Activated CD4-positive, alpha-beta T cell treated with anti-CD3 and anti-CD28 coated beads, Interleukin-2, amount 50 U/mL, for 1 hour (primary cell): ENCODE measurements around the gene FAM120AOS.

Source experiments
- DNase-seq: peaks from one replicate; pipeline ENCODE4 v3.0.0-alpha.2; 2020

The FAM120AOS gene

GRCh38 chr9:93453047-93453914, at the start of gene FAM120AOS:
Gene FAM120AOS, minus strand, starts transcription at chr9:93453581. Its CDS starts 872 bp downstream, at chr9:93452709.
- peak; percentile 77 for DNase-seq

- DNase-seq, result no peak
Measured at GRCh38 chr9:93501406-93501805, 48.0 kb upstream of the FAM120AOS start.

- no peak for DNase-seq
Measured at GRCh38 chr9:93500571-93501298, 47.4 kb upstream of the FAM120AOS start.

- no peak for DNase-seq
Measured at GRCh38 chr9:93496285-93496684, 42.9 kb upstream of the FAM120AOS start.

GRCh38 chr9:93493949-93494348, 40.6 kb upstream of the FAM120AOS start:
- no peak for DNase-seq

GRCh38 chr9:93492327-93492726, 38.9 kb upstream of the FAM120AOS start:
- DNase-seq, result no peak

- no peak for DNase-seq
Measured at GRCh38 chr9:93491593-93492232, 38.3 kb upstream of the FAM120AOS start.

GRCh38 chr9:93488244-93488643, 34.9 kb upstream of the FAM120AOS start:
- DNase-seq, result no peak

GRCh38 chr9:93486268-93486667, 32.9 kb upstream of the FAM120AOS start:
- no peak for DNase-seq

- DNase-seq, result no peak
Measured at GRCh38 chr9:93483497-93483896, 30.1 kb upstream of the FAM120AOS start.

- DNase-seq, result no peak
Measured at GRCh38 chr9:93480728-93481324, 27.4 kb upstream of the FAM120AOS start.

GRCh38 chr9:93480262-93480661, 26.9 kb upstream of the FAM120AOS start:
- no peak for DNase-seq

- no peak for DNase-seq
Measured at GRCh38 chr9:93479726-93480125, 26.3 kb upstream of the FAM120AOS start.

GRCh38 chr9:93477397-93477796, 24.0 kb upstream of the FAM120AOS start:
- no peak for DNase-seq

- no peak for DNase-seq
Measured at GRCh38 chr9:93476924-93477323, 23.5 kb upstream of the FAM120AOS start.

- DNase-seq, result no peak
Measured at GRCh38 chr9:93475856-93476255, 22.5 kb upstream of the FAM120AOS start.

GRCh38 chr9:93475108-93475507, 21.7 kb upstream of the FAM120AOS start:
- DNase-seq, result no peak

GRCh38 chr9:93473411-93473810, 20.0 kb upstream of the FAM120AOS start:
- no peak for DNase-seq

- no peak for DNase-seq
Measured at GRCh38 chr9:93471124-93471523, 17.7 kb upstream of the FAM120AOS start.

- no peak for DNase-seq
Measured at GRCh38 chr9:93470391-93470790, 17.0 kb upstream of the FAM120AOS start.

GRCh38 chr9:93468763-93469456, 15.5 kb upstream of the FAM120AOS start:
- DNase-seq, result no peak

- DNase-seq, result no peak
Measured at GRCh38 chr9:93467462-93467861, 14.1 kb upstream of the FAM120AOS start.

GRCh38 chr9:93467062-93467416, 13.7 kb upstream of the FAM120AOS start:
- DNase-seq, result no peak
